GM23338 (cell line): Measurements from ENCODE around the gene TIMM23. TPM values are rescaled to one million over a fixed set of nuclear protein-coding genes. Genes with fewer than 3 reads are reported as not detected.

ENCODE experiments used
- ATAC-seq: fragments of 200-7000 bp; cut with Tn5 transposase; 3 replicates; pipeline ENCODE4 v1.9.1; 2020
- DNase-seq: peaks from one replicate; pipeline ENCODE4 v3.0.0-alpha.2; 2015; ENCODE audit warnings: low spot score
- H2AFZ ChIP-seq: fragments of 200-600 bp; sonication (generic); 2 replicates; pipeline ENCODE4 v1.8.0; 2016; ENCODE audit warnings: antibody characterized with exemption, mild to moderate bottlenecking, moderate library complexity
- H3F3A ChIP-seq: fragments of 200-600 bp; sonication (generic); replicated peaks from 2 replicates; pipeline ENCODE4 v1.8.0; 2017; ENCODE audit warnings: antibody characterized with exemption, mixed run types, low read depth
- H3K27ac ChIP-seq: fragments of 200-600 bp; sonication (generic); 2 replicates; pipeline ENCODE4 v1.6.1; 2016; ENCODE audit warnings: low read depth
- H3K27me3 ChIP-seq: fragments of 200-600 bp; sonication (generic); 2 replicates; pipeline ENCODE4 v1.8.0; 2016; ENCODE audit warnings: mild to moderate bottlenecking, mixed run types, moderate library complexity; ENCODE audit not compliant: insufficient read depth
- H3K36me3 ChIP-seq: fragments of 200-600 bp; sonication (generic); 2 replicates; pipeline ENCODE4 v1.8.0; 2016; ENCODE audit warnings: mild to moderate bottlenecking; ENCODE audit not compliant: insufficient read depth
- H3K4me1 ChIP-seq: fragments of 200-600 bp; sonication (generic); 2 replicates; pipeline ENCODE4 v1.8.0; 2016; ENCODE audit warnings: mild to moderate bottlenecking, moderate library complexity; ENCODE audit not compliant: insufficient read depth
- H3K4me2 ChIP-seq: fragments of 200-600 bp; sonication (generic); 2 replicates; pipeline ENCODE4 v1.7.1; 2017; ENCODE audit warnings: mixed run types
- H3K4me3 ChIP-seq: fragments of 200-600 bp; sonication (generic); 2 replicates; pipeline ENCODE4 v1.6.1; 2016; ENCODE audit warnings: mixed run types
- H3K79me2 ChIP-seq: fragments of 200-600 bp; sonication (generic); replicated peaks from 2 replicates; pipeline ENCODE4 v1.8.0; 2017; ENCODE audit warnings: mild to moderate bottlenecking; ENCODE audit not compliant: insufficient read depth
- H3K9me2 ChIP-seq: fragments of 200-600 bp; sonication (generic); 2 replicates; pipeline ENCODE4 v1.8.0; 2017; ENCODE audit not compliant: insufficient read depth
- H4K20me1 ChIP-seq: fragments of 200-600 bp; sonication (generic); replicated peaks from 2 replicates; pipeline ENCODE4 v1.8.0; 2017; ENCODE audit warnings: mild to moderate bottlenecking; ENCODE audit not compliant: insufficient read depth
- H3K27ac Mint-ChIP-seq: 2 replicates; pipeline ENCODE4 v1.8.0; 2020; ENCODE audit warnings: inconsistent platforms, mild to moderate bottlenecking, moderate library complexity, mixed read lengths
- H3K27me3 Mint-ChIP-seq: 3 replicates; pipeline ENCODE4 v1.8.0; 2022; ENCODE audit warnings: low read depth, mild to moderate bottlenecking, moderate library complexity, mixed read lengths, inconsistent platforms; ENCODE audit not compliant: insufficient read depth, poor library complexity
- H3K36me3 Mint-ChIP-seq: 3 replicates; pipeline ENCODE4 v1.8.0; 2021; ENCODE audit warnings: low read depth, mild to moderate bottlenecking, inconsistent platforms, moderate library complexity, mixed read lengths
- H3K4me1 Mint-ChIP-seq: 3 replicates; pipeline ENCODE4 v1.8.0; 2020; ENCODE audit warnings: mild to moderate bottlenecking, inconsistent platforms, mixed read lengths
- H3K4me3 Mint-ChIP-seq: 3 replicates; pipeline ENCODE4 v1.8.0; 2021; ENCODE audit warnings: moderate library complexity, mild to moderate bottlenecking, inconsistent platforms, mixed read lengths
- H3K9me3 Mint-ChIP-seq: 3 replicates; pipeline ENCODE4 v1.8.0; 2020; ENCODE audit warnings: moderate library complexity, mild to moderate bottlenecking, inconsistent platforms, mixed read lengths
- CTCF ChIP-seq, 2 experiments: fragments of 200-600 bp in 1 of 2; sonication (generic) in 1 of 2; conservative IDR thresholded peaks; 2 replicates each; pipeline versions ENCODE4 v1.5.1 to v1.6.1; 2016 to 2017; ENCODE audit warnings: antibody characterized with exemption in 2 of 2, low read depth in 2 of 2, mild to moderate bottlenecking in 2 of 2, moderate library complexity in 1 of 2
- STAT1 ChIP-seq: IDR thresholded peaks from one replicate; pipeline ENCODE4 v1.6.1; 2016; ENCODE audit warnings: antibody characterized with exemption; ENCODE audit not compliant: unreplicated experiment
- ZNF114 ChIP-seq: fragments of 250-450 bp; sonication (Bioruptor Pico); IDR thresholded peaks from 2 replicates; pipeline ENCODE4 v1.5.0; 2020; ENCODE audit warnings: mild to moderate bottlenecking, moderate library complexity
- ZNF331 ChIP-seq: fragments of 250-450 bp; sonication (Bioruptor Pico); IDR thresholded peaks from 2 replicates; pipeline ENCODE4 v1.5.0; 2020; ENCODE audit warnings: low read depth, mild to moderate bottlenecking, moderate library complexity
- ZNF462 ChIP-seq: fragments of 250-450 bp; sonication (Bioruptor Pico); IDR thresholded peaks from 2 replicates; pipeline ENCODE4 v1.5.0; 2020; ENCODE audit warnings: mild to moderate bottlenecking, moderate library complexity
- polyA plus RNA-seq: library from polyadenylated mRNA; unstranded; fragments of >200 nt; fragmentation: Nextera tagmentation; extraction: Ambion mirVana; gene quantifications from 2 replicates; pipeline ENCODE4 v1.2.1, GENCODE V29; 2016
- total RNA-seq: library from RNA; depleted of rRNA; stranded (reverse); fragments of >200 nt; shearing (Covaris generic); gene quantifications from 2 replicates; pipeline ENCODE4 v1.2.3, GENCODE V29; 2014

The TIMM23 gene
- total and polyA plus RNA-seq, 2 experiments from 2014 or later: 120 to 218 TPM

- TF ChIP-seq ZNF462 (CRISPR knock-in tag) (no peak), ZNF331 (CRISPR knock-in tag) (no peak)
Measured at GRCh38 chr10:46016811-46017210, 44.5 kb downstream of the TIMM23 start (continued).

GRCh38 chr10:46017733-46018132 is 45.4 kb downstream of the TIMM23 start:
- Histone ChIP-seq H3F3A (no peaks in the 10 kb centered on the region), H3K4me2 (no peak overlapping the region), H3K79me2 (peaks cover 75% of the 10 kb centered on the region), H4K20me1 (peaks cover 30% of the 10 kb centered on the region), H3K4me3 (no peak overlapping the region), H3K9me2 (no peaks in the 10 kb centered on the region), H3K36me3 (peaks cover 1% of the 10 kb centered on the region; the same call in 1 of the 2 replicates), H3K4me1 (peaks cover 30% of the 10 kb centered on the region), H2AFZ (no peak overlapping the region), H3K27me3 (no peaks in the 10 kb centered on the region), H3K27ac (no peak overlapping the region)
- H3K27ac Mint-ChIP-seq: no peak overlapping the region
- H3K4me3 Mint-ChIP-seq: no peak overlapping the region
- H3K4me1 Mint-ChIP-seq: peaks cover 26% of the 10 kb centered on the region
- H3K9me3 Mint-ChIP-seq: no peaks in the 10 kb centered on the region; the same call in 2 of the 3 replicates
- H3K36me3 Mint-ChIP-seq: peaks cover 22% of the 10 kb centered on the region; the same call in 2 of the 3 replicates
- no peak for TF ChIP-seq ZNF114 (CRISPR knock-in tag)
- no peak for TF ChIP-seq STAT1
- TF ChIP-seq CTCF (conservative IDR thresholded peaks at IDR 0.05; ENCODE audit: low read depth in 2 of 2): no peak
- no peak for TF ChIP-seq ZNF331 (CRISPR knock-in tag)
- DNase-seq: no peak
- no peak for ATAC-seq
- H3K27me3 Mint-ChIP-seq: no peaks in the 10 kb centered on the region
